ENCODE measurements around the gene TTC21A.
"Not testable (repeated sequence)": the region's sequence is repeated elsewhere in the genome, so short reads cannot be mapped to it uniquely, and the experiment has no call there.

The TTC21A gene

GRCh38 chr3:39107388-39108199 is at the start of gene TTC21A, which contains the start of gene GORASP1:
TSS of gene TTC21A (plus strand) at chr3:39107680. CDS start at chr3:39107838, 158 bp downstream.
TSS of gene GORASP1 (minus strand) at chr3:39107627. CDS start at chr3:39107541, 86 bp downstream.
- intact Hi-C loops (cut with DNase I): loop anchor here (10.0 kb wide), 1 partner anchor 53 kb away; the partner anchor contains the start of genes SCN11A and WDR48
- DNase-seq: peak; percentile 88 to 97 (median 94)

GRCh38 chr3:39061228-39061627 is 46.3 kb upstream of the TTC21A start:
- intact Hi-C loops (cut with DNase I); DNase-seq: not testable (repeated sequence)

- intact Hi-C loops (cut with DNase I): no loop called here
- DNase-seq: no peak
These were observed 45.3 kb upstream of the TTC21A start for GRCh38 chr3:39062180-39062579.

- intact Hi-C loops (cut with DNase I): no loop called here
- DNase-seq: no peak
These were observed 44.3 kb upstream of the TTC21A start for GRCh38 chr3:39063143-39063542.

GRCh38 chr3:39064646-39065045 is 42.8 kb upstream of the TTC21A start:
- no peak for DNase-seq
- intact Hi-C loops (cut with DNase I): no loop called here

GRCh38 chr3:39065197-39065596 is 42.3 kb upstream of the TTC21A start:
- intact Hi-C loops (cut with DNase I): no loop called here
- DNase-seq: peak in 23 of 42 donors; percentile 3 to 48 (median 23)

GRCh38 chr3:39067286-39067685 is 40.2 kb upstream of the TTC21A start:
- intact Hi-C loops (cut with DNase I): no loop called here

GRCh38 chr3:39068556-39068955 is 38.9 kb upstream of the TTC21A start:
- DNase-seq: no peak
- intact Hi-C loops (cut with DNase I): no loop called here

More at GRCh38 chr3:39067286-39067685, 40.2 kb upstream of the TTC21A start:
- no peak for DNase-seq

- no peak for DNase-seq
- intact Hi-C loops (cut with DNase I): no loop called here
These were observed 31.6 kb upstream of the TTC21A start for GRCh38 chr3:39075910-39076309.

- DNase-seq: no peak
- intact Hi-C loops (cut with DNase I): no loop called here
These were observed 27.9 kb upstream of the TTC21A start for GRCh38 chr3:39079530-39079929.

GRCh38 chr3:39080026-39080425 is 27.5 kb upstream of the TTC21A start:
- intact Hi-C loops (cut with DNase I): no loop called here
- no peak for DNase-seq

GRCh38 chr3:39082666-39083313 is 24.7 kb upstream of the TTC21A start:
- intact Hi-C loops (cut with DNase I): no loop called here
- DNase-seq: no peak

- intact Hi-C loops (cut with DNase I): no loop called here
- DNase-seq: no peak
These were observed 21.3 kb upstream of the TTC21A start for GRCh38 chr3:39086144-39086543.

- intact Hi-C loops (cut with DNase I): no loop called here
- DNase-seq: no peak
These were observed 19.0 kb upstream of the TTC21A start for GRCh38 chr3:39088456-39088855.

- intact Hi-C loops (cut with DNase I): no loop called here
These were observed 18.6 kb upstream of the TTC21A start for GRCh38 chr3:39088889-39089288.

GRCh38 chr3:39090922-39091321 is 16.6 kb upstream of the TTC21A start:
- intact Hi-C loops (cut with DNase I): no loop called here
- DNase-seq: no peak

More at GRCh38 chr3:39088889-39089288, 18.6 kb upstream of the TTC21A start:
- DNase-seq: no peak

- peak in 1 of 42 donors; percentile 32 for DNase-seq
- intact Hi-C loops (cut with DNase I): no loop called here
These were observed 12.4 kb upstream of the TTC21A start for GRCh38 chr3:39094851-39095677.

- intact Hi-C loops (cut with DNase I): no loop called here
- DNase-seq: peak in 2 of 42 donors; percentile 28 to 33
These were observed 11.7 kb upstream of the TTC21A start for GRCh38 chr3:39095778-39096177.

- intact Hi-C loops (cut with DNase I): no loop called here
- peak in 18 of 42 donors; percentile 13 to 63 (median 44) for DNase-seq
These were observed 10.7 kb upstream of the TTC21A start for GRCh38 chr3:39096775-39097174.

All from head of caudate nucleus (tissue), 42 donors.